HCEC 1CT (cell line): ENCODE measurements around the gene ZNF14.
"Not testable (repeated sequence)": the region's sequence is repeated elsewhere in the genome, so short reads cannot be mapped to it uniquely, and the experiment has no call there.

ENCODE experiments used
- DNase-seq: peaks from one replicate; pipeline ENCODE4 v3.0.0-alpha.2; 2017

The ZNF14 gene

DNA sequence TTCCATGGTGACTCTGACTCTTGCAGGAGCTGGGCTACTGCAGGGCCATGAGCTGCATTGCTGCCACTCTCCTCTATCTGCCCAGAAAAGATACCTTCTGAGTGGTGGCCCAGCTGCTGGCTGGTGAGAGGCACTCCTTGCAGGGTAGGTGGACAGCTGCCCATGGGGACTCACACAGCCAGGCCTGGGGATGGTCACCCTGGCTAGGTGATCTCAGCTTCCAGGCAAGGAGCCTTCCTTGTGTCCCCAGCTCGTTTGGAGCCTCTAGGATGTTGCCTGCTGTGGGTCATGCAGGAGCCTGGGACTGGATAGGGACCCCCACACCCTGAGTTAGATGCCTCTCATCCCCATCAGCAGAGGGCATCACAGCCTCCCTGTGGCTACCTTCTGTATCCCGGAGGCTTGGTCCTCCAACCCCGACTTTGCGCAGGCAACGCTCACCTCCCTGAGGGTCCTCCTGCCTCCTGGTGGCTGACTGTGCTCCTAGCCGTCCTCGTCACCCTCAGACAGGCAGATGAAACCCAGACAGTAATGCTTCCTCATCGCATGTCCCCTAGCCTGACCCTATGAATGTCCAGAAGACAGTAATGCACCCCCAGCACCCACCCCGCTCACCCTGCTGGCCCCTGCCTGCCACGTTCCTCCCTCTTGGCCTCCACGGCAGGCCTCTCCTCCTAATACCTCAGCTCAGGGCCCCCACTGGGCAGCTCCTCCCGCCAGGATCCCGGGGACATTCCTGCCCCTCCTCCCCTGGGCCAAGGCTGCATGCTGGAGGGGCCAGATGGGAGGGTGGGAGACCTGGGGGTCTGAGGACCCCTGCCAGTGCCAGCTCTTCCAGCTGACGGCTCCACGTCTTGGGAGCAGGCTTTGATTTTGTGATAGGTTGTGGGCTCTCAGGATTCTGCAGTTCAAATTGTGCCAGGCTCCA lies 13.6 kb upstream of the ZNF14 start:
- no peak for DNase-seq

DNA sequence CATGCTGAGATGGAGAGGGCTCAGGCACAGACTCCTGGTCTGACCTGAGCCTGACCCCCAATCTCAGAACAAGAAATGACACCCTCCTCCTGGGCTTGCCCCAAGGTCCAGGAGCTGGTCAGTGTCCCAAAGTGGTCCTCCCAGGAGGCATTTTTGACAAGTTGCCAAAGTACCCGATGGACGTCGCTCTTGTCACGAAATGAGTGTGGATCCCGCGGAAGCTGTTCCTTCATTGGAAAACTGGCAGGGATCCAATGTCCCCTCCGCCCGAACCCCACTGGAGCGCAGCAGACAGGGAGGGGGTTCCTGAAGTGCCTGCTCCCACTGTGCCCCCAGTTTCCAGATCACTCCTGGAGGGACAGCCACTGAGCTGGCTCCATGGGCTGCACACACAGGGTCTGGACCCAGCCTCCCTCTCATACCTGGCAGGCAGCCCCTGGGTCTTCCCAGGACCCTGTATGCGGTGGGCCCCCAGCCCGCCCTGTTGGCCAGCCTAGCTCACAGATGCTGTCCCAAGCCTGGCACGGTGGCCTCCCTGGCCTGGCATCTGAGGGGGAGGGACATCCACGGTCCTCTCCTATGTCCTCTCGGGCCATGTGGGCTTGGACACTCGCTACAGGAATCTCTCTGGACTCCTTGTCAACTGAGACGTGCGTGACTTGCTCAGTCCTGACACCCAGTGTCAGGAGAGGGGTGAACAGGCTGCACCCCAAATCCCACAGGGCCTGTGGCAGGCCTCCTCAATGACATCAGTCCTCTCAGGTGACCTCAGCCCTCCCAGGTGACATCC lies 12.8 kb upstream of the ZNF14 start:
- DNase-seq, result no peak

DNA sequence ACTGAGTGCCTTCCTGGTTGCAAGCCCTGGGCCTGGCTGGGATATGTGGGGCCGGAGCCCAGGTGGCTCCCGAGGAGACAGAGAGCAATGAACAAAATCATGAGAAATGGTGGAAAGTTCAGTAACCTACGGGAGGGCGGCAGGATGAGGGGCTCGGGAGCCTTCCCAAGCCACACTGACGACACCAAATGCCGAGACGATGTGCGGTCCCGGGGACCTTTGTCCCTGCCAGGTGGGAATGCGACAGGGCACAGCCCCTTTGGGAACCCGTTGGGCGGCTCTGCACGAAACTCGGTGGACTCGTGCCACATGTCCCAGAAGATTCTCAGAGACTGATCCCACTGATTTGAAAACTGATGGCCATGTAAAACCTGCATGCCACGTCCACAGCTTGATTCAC lies 11.7 kb upstream of the ZNF14 start:
- no peak for DNase-seq

DNA sequence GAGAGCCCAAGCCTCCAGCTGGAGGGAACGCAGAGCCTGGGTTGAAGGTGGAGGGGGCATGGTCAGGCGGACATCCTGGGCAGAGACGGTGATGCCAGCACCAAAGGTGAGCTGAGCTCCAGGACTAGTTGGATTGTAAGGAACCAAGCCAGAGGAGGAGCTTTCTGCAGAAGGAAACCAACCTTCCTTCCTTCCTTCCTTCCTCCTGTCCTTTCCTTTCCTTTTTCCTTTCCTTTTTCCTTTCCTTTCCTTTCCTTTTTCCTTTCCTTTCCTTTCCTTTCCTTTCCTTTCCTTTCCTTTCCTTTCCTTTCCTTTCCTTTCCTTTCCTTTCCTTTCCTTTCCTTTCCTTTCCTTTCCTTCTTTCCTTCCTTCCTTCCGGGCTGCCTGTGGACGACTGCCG lies 11.0 kb upstream of the ZNF14 start:
- not testable (repeated sequence) for DNase-seq

DNA sequence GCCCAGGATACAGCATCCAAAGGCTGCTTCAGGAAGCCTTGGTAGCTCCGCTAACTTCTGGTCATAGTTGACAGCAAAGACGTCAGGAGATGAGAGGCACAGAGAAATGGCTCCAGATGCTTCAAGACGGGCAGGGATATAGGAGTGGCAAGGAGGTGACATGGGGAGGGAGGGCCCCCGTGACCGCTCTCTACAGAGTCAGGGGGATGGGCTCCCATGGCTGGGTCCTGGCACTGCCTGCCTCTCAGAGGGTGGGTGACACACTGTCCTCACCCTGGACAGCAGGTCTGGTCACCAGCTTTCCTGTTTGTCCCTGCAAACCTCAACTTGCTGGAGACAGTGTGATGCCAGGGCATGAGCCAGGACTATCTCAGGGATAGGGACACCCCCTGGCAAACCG lies 10.3 kb upstream of the ZNF14 start:
- no peak for DNase-seq

DNA sequence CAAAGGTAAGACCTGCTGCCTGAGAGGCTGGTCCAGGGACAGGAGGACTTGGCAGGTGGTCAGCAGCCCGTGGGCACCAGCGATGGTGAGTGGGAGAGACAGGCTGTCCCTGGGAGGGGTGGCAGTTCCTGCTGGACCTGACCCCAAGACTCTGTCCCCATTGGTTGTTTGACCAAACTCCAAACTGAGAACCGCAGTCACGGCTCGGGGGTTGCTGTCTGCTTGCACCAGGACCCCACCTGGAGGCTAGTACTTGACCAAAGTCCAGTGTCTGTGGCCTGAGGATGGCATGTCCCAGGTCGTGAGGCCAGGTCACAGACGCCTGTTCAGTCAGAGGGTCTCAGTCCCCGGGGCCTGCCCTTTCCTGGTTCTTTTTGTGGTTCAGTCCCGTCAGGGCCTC lies 9.9 kb upstream of the ZNF14 start:
- DNase-seq, result no peak

DNA sequence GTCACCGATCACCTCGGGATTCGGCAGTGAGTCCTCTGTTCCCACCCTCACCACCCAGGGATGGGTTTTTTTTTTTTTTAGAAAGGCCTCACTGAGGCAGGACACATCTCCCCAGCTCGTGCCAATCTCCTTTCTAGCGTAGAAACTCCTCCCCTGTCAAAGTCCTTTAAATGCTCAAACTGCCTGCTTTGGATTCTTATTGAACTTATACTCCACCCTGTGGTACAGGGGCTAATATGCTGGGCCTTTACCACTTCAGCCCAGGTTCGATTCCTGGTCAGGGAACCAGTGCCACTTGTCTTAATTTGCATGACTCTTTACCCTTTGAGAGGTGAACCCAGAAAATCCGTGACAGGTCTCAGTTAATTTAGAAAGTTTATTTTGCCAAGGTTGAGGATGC lies 8.3 kb upstream of the ZNF14 start:
- DNase-seq, result no peak

DNA sequence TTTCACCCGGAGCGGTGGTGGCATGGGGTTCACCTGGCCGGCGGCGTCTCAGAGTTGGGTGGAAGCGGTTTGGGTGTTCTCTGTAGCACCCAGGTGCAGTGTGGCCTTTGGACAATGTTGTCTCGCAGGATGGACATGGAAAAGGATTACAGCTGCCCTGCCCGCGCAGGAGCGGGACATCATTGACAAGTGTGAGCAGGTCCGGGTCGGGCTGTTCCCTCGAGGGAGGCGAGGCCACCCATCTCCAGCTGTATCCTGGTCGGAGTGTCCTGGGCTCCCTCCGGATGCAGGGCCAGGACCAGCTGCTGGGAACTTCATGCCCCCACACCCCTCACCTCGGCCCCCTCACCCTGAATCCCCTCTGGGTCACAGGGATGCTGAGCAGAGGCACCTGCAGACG lies 7.8 kb upstream of the ZNF14 start:
- DNase-seq, result no peak

DNA sequence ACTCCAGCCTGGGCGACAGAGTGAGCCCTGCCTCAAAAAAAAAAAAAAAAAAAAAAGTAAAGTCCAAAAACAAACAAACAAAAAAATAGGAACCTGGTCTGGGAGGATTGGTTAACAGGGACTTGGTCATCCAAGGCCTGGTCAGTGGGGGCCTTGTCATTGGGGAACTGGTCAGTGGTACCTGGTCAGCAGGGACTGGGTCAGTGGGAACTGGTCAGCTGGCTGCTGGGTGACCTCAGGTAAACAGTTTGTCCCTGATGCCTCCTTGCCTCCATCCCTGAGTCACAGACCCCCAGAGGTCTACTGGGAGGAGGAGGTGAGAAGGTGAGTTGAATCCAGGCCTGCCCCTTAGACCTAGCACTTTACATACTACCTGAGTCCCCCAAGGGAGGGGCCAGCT lies 5.7 kb upstream of the ZNF14 start:
- DNase-seq, result no peak

DNA sequence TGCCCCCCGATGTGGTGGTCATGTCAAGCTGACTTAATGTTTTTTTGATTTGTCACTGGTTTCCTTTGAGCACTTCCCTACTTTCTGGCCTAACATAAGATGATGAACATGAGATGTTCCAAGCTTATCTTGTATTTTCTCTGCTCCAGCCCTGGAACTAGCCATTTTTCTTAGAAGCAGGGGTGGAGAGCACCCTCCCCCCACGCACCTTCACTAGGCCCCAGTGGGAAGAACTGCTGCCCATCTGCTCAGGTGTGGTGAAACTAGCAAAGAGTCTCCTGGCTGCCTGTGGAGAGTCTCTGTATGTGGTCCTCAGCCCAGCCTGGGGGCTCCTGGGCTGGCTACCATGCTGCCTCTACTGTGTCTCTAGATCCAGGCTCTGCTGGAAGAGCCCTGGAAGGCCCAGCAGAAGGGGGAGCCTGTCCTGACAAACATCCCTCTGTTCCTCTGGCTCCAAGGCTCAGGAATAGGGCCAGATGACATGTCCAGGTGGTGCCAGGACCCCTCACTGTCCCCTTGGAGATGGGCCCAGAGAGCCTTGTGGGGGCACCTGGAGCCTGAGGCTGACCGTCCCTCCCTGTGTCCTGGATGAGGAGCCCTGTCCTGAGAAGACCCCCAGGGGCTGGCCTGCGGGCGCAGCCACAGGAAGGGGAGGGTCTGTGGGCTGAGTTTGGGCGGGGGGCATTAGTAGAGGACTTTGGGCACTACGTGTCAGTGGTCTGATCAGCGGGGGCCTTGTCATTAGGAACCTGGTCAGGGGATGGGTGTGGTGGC lies 4.8 kb upstream of the ZNF14 start:
- no peak for DNase-seq

DNA sequence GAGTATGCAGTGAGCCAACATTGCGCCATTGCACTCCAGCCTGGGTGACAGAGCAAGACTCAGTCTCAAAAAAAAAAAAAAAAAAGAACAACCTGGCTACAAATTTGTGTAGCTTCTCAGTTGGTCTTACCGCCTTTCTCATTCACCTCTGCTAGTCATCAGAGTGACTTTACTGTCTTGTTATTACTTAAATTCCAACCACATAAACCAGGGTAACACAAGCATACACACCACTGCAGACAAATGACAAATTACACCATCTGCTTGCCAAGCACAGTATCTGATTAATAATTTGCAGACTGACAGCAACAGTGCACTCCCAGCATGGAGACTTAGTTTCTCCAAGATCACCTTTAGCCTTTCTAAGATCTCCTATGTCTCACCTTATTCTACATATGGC lies 11.0 kb downstream of the ZNF14 start:
- DNase-seq, result no peak

DNA sequence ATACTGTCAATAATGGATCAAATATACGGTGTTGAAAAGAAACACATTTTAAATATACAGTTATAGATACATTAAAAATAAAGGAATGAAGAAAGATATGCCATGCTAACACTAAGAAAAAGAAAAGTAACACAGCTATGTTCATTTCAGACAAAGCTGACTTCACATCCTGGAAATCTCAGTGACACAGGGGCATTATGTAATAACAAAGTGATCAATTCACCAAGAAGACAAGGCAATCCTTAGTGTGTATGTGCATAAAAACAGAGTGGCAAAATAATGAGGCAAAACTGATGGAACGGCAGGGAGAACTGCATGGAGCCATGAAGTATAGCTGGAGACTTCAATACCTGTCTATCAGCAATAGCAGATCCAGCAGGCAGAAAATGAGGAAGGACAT lies 13.1 kb downstream of the ZNF14 start:
- DNase-seq, result no peak

DNA sequence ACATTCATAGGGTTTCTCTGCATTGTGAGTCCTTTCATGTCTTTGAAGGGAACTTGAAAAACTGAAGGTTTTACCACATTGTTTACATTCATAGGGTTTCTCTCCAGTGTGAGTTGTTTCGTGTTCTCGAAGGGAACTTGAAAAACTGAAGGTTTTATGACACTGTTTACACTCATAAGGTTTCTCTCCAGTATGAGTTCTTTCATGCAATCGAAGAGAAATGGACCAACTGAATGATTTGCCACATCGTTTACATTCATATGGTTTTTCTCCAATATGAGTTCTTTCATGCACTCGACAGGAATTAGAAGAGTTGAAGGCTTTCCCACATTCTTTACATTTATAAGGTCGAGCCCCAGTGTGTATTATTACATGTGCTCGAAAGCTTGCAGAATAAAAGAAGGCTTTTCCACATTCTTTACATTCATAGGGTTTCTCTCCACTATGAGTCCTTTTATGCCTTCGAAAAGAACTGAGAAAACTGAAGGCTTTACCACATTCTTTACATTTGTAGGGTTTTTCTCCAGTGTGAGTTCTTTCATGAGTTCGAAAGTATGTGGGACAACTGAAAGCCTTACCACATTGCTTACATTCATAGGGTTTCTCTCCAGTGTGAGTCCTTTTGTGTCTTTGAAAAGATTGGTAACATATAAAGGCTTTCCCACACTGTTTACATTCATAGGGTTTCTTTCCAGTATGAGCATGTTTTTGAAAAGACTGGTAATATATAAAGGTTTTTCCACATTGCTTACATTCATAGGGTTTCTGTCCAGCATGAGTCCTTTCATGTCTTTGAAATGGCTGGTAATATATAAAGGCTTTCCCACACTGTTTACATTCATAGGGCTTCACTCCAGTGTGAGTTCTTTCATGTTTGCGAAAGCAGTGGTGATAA lies 20.7 kb downstream of the ZNF14 start:
- DNase-seq, result no peak

DNA sequence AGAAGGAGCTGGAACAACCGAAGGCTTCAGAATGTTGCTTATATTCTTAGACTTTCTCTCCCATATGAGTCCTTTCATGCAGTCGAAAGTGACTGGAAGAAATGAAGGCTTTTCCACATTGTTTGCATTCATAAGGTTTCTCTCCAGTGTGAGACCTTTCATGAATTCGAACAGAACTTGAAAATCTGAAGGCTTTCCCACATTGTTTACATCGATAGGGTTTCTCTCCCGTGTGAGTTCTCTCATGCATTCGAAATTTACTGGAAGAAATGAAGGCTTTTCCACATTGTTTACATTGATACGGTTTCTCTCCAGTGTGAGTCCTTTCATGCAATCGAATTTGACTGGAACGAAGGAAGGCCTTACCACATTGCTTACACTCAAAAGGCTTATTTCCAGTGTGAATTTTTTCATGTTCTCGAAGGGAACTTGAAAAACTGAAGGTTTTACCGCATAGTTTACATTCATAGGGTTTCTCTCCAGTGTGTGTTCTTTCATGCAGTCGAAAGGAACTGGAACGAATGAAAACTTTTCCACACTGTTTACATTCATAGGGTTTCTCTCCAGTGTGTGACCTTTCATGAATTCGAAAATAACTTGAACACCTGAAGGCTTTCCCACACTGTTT lies 21.5 kb downstream of the ZNF14 start:
- no peak for DNase-seq

DNA sequence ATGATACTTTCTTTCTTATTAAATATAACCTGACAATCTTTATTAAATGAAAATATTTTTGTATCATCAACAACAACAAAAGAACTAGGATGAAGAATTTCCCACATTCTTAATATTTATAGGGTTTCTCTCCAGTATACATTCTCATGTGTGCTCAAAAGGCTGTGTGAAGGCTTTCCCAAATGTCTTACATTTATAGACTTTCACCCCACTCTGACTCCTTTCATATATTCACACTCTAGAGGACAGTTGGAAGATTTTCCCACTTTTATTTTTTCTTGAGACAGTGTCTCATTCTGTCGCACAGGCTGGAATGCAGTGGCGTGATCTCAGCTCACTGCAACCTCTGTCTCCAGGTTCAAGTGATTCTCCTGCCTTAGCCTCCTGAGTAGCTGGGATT lies 22.4 kb downstream of the ZNF14 start:
- DNase-seq, result no peak

DNA sequence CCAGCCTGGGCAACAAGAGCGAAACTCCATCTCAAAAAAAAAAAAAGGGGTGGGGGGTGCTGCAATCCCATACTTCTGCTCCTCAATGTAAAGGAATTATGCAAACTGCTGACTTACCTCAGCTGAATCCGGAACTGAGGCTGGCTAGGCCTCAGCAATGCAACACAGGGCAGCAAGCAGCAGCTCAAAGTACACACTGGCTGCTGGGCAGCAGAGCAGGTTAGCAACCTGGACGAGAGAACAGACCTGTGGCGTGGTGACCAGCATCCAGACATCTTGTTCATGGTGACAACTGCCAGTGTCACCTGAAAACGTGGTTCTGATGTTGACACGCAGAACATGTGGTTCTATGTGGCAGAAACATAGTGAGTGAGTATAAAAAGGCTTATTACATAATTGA lies 28.1 kb downstream of the ZNF14 start:
- DNase-seq, result no peak

DNA sequence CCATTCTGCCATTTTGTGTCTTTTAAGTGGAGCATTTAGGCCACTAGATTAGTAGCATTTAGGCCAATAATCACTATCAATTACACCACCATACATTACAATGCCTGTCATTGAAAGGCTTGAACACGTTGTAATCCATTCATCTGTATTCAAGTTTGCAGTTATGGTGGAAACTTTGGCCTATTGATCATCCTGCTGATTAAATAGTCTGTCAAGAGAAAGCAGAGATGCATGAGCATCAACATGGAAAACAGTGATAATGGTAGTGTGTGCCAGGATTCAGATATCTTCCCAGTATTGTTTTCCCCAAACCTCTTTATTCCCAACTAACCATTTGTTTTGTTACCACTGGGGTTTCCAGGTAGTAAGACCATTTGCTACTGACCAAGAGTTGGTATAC lies 32.4 kb downstream of the ZNF14 start:
- DNase-seq, result not testable (repeated sequence)

DNA sequence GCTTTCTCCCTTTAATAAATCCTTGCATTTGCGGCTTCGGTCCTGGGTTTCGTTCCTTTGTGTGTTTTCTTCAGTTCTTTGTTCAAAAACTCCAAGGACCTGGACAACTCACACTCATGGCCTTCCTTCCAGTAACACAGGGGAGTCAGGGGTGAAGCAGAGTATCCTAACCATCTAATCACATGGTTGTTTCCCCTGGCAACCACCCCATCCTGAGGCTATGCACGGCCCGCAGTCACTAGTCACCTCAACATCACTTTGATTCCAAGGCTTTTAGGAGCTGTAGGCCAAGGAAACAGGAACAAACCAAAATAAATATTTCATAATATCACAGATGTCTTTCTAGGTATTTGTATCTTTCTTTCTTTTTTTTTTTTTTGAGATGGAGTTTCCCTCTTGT lies 35.3 kb downstream of the ZNF14 start:
- no peak for DNase-seq

DNA sequence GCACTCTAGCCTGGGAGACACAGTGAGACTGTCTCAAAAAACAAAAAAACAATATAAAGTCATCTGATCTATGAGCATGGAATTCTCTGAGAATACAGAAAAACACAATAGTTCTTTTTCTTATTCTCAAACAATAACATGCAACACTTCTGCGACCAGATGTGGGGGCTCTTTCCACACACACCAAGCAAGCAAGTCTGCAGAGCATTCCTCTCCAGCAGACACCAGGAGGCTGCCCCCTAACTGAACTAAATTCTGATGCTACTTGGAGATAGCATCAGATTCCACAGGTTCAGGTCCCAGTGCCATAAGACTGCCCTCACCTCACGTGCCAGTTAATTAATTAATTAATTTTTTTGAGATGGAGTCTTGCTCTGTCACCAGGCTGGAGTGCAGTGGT lies 36.5 kb downstream of the ZNF14 start:
- no peak for DNase-seq

DNA sequence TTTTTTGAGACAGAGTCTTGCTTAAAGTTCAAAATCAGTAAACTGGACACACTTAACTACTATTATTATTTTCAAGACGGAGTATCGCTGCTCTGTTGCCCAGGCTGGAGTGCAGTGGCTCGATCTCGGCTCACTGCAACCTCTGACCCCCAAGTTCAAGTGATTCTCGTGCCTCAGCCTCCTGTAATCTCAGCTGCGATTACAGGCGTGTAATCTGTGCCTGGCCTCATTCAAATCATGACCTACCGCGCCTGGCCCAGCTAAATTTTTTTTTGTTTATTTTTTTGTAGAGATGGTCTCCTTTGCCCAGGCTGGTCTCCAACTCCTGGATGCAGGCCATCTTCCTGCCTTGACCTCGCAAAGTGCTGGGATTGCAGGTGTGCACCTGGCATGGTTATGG lies 41.2 kb downstream of the ZNF14 start:
- no peak for DNase-seq

DNA sequence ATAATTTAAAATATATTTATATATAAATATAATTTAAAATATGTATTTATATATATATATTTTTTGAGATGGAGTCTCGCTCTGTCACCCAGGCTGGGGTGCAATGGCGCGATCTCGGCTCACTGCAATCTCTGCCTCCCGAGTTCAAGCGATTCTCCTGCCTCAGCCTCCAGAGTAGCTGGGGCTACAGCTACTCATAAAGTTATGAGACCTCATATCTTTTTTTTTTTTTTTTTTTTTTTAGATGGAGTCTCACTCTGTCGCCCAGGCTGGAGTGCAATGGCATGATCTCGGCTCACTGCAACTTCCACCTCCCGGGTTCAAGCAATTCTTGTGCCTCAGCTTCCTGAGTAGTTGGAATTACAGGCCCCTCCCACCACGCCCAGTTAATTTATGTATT lies 43.9 kb downstream of the ZNF14 start:
- DNase-seq, result not testable (repeated sequence)

DNA sequence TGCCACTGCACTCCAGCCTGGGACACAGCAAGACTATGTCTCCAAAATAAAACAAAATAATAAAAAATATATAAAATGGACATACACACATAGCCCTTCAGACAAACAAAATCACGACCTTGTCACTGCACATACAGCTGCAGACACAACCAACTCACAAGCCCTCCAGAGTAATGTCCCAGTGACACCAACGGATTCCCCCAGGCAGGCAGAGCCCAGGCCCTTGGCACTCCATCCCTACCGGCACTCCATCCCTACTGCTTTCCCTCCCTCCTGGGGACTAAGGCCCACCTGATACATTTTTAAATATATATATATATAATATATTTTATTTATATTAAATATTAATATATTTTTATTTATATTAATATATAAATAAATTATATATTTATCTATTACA lies 45.8 kb downstream of the ZNF14 start:
- DNase-seq, result no peak
